Measurements from ENCODE around the gene WSCD1.

The WSCD1 gene

DNA sequence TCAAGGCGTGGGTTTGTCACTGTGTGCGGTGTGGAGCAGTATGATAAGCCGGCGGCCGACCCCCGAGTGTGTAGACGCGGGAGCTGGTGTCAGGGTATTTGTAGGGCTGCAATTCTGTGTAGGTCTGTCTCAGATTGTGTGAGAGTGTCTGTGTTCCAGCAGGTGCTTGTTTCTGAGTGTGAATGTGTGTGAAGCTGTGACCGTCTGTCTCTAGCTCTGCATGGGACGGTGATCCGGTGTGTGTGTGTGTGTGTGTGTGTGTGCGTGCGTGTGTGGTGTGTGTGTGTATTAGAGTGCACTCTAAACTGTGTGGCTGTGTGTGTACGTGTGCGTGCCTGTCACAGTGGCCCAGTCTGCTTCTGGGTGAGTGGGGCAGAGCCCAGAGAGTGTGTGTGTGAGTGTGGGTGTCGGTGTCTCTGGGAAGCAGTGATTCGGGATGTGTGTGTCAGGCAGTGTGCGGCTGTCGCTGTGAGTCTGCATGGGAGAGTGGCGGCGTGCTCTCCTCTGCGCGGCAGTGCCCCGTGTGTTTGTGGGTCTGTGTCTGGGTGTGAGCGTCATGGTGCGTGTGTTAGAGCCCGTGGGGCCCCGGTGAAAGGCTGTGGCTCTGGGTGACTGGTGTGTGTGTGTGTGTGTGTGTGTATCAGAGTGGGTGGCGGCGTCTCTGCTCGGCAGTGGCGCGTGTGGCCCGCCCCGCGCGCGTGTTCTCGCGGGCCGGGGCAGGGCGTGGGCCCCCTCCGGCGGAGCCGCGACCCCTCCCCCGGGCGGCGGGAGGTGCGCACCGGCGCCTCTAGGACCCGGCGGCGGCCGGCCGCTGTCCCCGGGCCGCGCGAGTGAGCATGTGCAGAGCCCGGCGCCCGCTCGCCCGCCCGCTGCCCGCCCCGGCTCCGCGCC, at the start of gene WSCD1:
Gene WSCD1, plus strand, starts transcription at position 841 of the 891 bp plus-strand sequence. CDS start 10,280 bp downstream, outside the sequence.
- CTCF ChIA-PET = interaction anchor here (1.1 kb wide), 1 partner anchor 59 kb away, joined by 3 read pairs; no protein-coding TSS in a partner anchor
- peak; percentile 77 for DNase-seq (ENCODE audit: extremely low spot score)
- TF ChIP-seq ZNF384 (IDR thresholded peaks at IDR 0.05) = no peak
- 0 out of 2 replicates have a peak, but pooled peaks have one; percentile 12 for TF ChIP-seq FOXM1 (IDR thresholded peaks at IDR 0.05; ENCODE audit: borderline replicate concordance)
- no peak for TF ChIP-seq ARNT (IDR thresholded peaks at IDR 0.05)
- POLR2A ChIA-PET = no interaction called here

GRCh38 chr17:6021011-6021400, 49.2 kb upstream of the WSCD1 start:
- TF ChIP-seq L3MBTL2 (conservative IDR thresholded peaks at IDR 0.05) (no peak), FOXM1 (IDR thresholded peaks at IDR 0.05; ENCODE audit: borderline replicate concordance) (no peak), NFRKB (IDR thresholded peaks at IDR 0.05) (no peak), PKNOX1 (IDR thresholded peaks at IDR 0.05) (no peak), CTBP1 (IDR thresholded peaks at IDR 0.05; ENCODE audit: borderline replicate concordance) (no peak), FOXK2 (IDR thresholded peaks at IDR 0.05) (no peak), ZNF384 (IDR thresholded peaks at IDR 0.05) (no peak), ELF4 (IDR thresholded peaks at IDR 0.05) (no peak), SP1 (IDR thresholded peaks at IDR 0.05) (no peak), LEF1 (IDR thresholded peaks at IDR 0.05; ENCODE audit: borderline replicate concordance) (no peak), BHLHE40 (IDR thresholded peaks at IDR 0.05; ENCODE audit: borderline replicate concordance) (no peak)
- no peak for DNase-seq (ENCODE audit: extremely low spot score)
- POLR2A ChIA-PET = no interaction called here
- CTCF ChIA-PET = no interaction called here

DNA sequence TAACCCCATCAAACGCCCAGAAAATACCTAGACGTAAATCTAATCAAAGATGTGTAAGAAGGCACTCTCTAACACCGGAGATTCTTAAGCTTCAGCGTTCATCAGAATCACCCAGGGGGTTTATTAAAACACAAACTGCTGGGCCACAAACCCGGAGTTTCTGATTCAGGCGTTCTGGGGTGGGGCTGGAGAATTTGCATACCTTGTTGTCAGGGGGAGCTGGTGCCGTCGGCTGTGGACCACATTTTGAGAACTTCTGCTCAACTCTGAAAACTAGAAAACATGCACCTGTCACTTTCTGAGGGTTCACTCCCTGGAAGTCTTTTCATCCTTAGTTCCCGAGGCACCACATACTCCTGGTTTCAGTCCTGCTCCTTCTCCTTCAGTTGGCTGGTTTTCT, 48.6 kb upstream of the WSCD1 start:
- ChIA-PET CTCF (no interaction called here), POLR2A (no interaction called here)
- TF ChIP-seq PKNOX1 (IDR thresholded peaks at IDR 0.05) (no peak), SP1 (IDR thresholded peaks at IDR 0.05) (no peak), HDGF (IDR thresholded peaks at IDR 0.05; ENCODE audit: borderline replicate concordance) (no peak), ZNF384 (IDR thresholded peaks at IDR 0.05) (no peak), CTBP1 (IDR thresholded peaks at IDR 0.05; ENCODE audit: borderline replicate concordance) (no peak), FOXM1 (IDR thresholded peaks at IDR 0.05; ENCODE audit: borderline replicate concordance) (no peak), ARNT (IDR thresholded peaks at IDR 0.05) (no peak), FOXA1 (IDR thresholded peaks at IDR 0.05) (no peak), BHLHE40 (IDR thresholded peaks at IDR 0.05; ENCODE audit: borderline replicate concordance) (no peak), SUZ12 (IDR thresholded peaks at IDR 0.05) (no peak), NFRKB (IDR thresholded peaks at IDR 0.05) (no peak), L3MBTL2 (conservative IDR thresholded peaks at IDR 0.05) (no peak), TARDBP (IDR thresholded peaks at IDR 0.05) (no peak)
- DNase-seq (ENCODE audit: extremely low spot score) = no peak

GRCh38 chr17:6023036-6023831, 46.9 kb upstream of the WSCD1 start:
- CTCF ChIA-PET = no interaction called here
- no peak for DNase-seq (ENCODE audit: extremely low spot score)
- POLR2A ChIA-PET = no interaction called here
- TF ChIP-seq ELF4 (IDR thresholded peaks at IDR 0.05) (no peak), TARDBP (IDR thresholded peaks at IDR 0.05) (no peak), FOXA1 (IDR thresholded peaks at IDR 0.05) (no peak)

DNA sequence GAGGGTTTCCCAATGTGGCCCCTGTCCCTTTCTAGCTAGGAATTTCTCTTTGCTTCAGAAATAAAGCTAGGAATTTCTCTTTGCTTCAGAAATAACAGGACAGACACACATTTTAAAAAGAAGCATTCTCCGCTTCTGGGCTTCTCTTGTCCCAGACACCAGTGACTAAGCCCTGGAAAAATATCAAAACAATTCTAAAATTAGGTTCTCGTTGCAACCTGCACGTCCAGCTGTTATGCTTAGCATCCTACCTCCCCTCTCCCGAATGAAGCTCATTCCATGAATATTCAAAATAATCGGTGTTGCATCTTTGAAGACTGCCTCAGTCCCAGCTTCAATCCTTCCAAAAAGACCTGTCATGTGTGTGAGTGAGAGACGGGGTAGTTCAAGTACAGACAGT, 45.6 kb upstream of the WSCD1 start:
- TF ChIP-seq PKNOX1 (IDR thresholded peaks at IDR 0.05) = no peak
- no peak for TF ChIP-seq SP1 (IDR thresholded peaks at IDR 0.05)
- TF ChIP-seq SUZ12 (IDR thresholded peaks at IDR 0.05) = no peak
- no peak for TF ChIP-seq FOXK2 (IDR thresholded peaks at IDR 0.05)
- no peak for TF ChIP-seq BHLHE40 (IDR thresholded peaks at IDR 0.05; ENCODE audit: borderline replicate concordance)
- TF ChIP-seq ZNF384 (IDR thresholded peaks at IDR 0.05) = no peak
- TF ChIP-seq FOXA1 (IDR thresholded peaks at IDR 0.05) = no peak
- no peak for TF ChIP-seq ELF4 (IDR thresholded peaks at IDR 0.05)
- no peak for TF ChIP-seq NFRKB (IDR thresholded peaks at IDR 0.05)
- TF ChIP-seq CTBP1 (IDR thresholded peaks at IDR 0.05; ENCODE audit: borderline replicate concordance) = no peak
- no peak for TF ChIP-seq TARDBP (IDR thresholded peaks at IDR 0.05)
- TF ChIP-seq FOXM1 (IDR thresholded peaks at IDR 0.05; ENCODE audit: borderline replicate concordance) = no peak
- TF ChIP-seq HDGF (IDR thresholded peaks at IDR 0.05; ENCODE audit: borderline replicate concordance) = no peak
- TF ChIP-seq ARNT (IDR thresholded peaks at IDR 0.05) = no peak
- TF ChIP-seq L3MBTL2 (conservative IDR thresholded peaks at IDR 0.05) = no peak
- CTCF ChIA-PET = interaction anchor here (0.5 kb wide), 1 partner anchor 17 kb away, joined by 3 read pairs; no protein-coding TSS in a partner anchor
- POLR2A ChIA-PET = no interaction called here
- DNase-seq (ENCODE audit: extremely low spot score) = no peak
